ENCODE measurements around the gene AP2A1. TPM values are rescaled to one million over a fixed set of nuclear protein-coding genes. Genes with fewer than 3 reads are reported as not detected.

Gene AP2A1
- total and polyA plus RNA-seq, 2 of the 13 experiments (the other 11 are each of a cell fraction or from before 2014, with no cell fraction given), result 22.7 to 39.7 TPM

GRCh38 chr19:49771674-49772139 lies 4.9 kb downstream of the AP2A1 start (continued):
- no peak for TF ChIP-seq ZNF503 (CRISPR knock-in tag; IDR thresholded peaks at IDR 0.05)
- TF ChIP-seq KDM1A (CRISPR knock-in tag; IDR thresholded peaks at IDR 0.05), result no peak
- TF ChIP-seq, protein P1, sequence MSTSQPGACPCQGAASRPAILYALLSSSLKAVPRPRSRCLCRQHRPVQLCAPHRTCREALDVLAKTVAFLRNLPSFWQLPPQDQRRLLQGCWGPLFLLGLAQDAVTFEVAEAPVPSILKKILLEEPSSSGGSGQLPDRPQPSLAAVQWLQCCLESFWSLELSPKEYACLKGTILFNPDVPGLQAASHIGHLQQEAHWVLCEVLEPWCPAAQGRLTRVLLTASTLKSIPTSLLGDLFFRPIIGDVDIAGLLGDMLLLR (CRISPR knock-in tag; IDR thresholded peaks at IDR 0.05), result no peak
- no peak for TF ChIP-seq SOX5 (CRISPR knock-in tag; IDR thresholded peaks at IDR 0.05; ENCODE audit: borderline replicate concordance)
- 0 out of 2 replicates have a peak, but pooled peaks have one; percentile 25 for TF ChIP-seq UBTF (CRISPR knock-in tag; IDR thresholded peaks at IDR 0.05)
- TF ChIP-seq MAFG (CRISPR knock-in tag; IDR thresholded peaks at IDR 0.05), result no peak
- 0 out of 2 replicates have a peak, but pooled peaks have one; percentile 64 for TF ChIP-seq ZSCAN29 (CRISPR knock-in tag; conservative IDR thresholded peaks at IDR 0.05)
- TF ChIP-seq YEATS4 (CRISPR knock-in tag; IDR thresholded peaks at IDR 0.05; ENCODE audit: borderline replicate concordance), result peak; percentile 64; the same call in 1 of the 2 replicates
- TF ChIP-seq, protein P2, sequence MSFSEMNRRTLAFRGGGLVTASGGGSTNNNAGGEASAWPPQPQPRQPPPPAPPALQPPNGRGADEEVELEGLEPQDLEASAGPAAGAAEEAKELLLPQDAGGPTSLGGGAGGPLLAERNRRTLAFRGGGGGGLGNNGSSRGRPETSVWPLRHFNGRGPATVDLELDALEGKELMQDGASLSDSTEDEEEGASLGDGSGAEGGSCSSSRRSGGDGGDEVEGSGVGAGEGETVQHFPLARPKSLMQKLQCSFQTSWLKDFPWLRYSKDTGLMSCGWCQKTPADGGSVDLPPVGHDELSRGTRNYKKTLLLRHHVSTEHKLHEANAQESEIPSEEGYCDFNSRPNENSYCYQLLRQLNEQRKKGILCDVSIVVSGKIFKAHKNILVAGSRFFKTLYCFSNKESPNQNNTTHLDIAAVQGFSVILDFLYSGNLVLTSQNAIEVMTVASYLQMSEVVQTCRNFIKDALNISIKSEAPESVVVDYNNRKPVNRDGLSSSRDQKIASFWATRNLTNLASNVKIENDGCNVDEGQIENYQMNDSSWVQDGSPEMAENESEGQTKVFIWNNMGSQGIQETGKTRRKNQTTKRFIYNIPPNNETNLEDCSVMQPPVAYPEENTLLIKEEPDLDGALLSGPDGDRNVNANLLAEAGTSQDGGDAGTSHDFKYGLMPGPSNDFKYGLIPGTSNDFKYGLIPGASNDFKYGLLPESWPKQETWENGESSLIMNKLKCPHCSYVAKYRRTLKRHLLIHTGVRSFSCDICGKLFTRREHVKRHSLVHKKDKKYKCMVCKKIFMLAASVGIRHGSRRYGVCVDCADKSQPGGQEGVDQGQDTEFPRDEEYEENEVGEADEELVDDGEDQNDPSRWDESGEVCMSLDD (CRISPR knock-in tag; IDR thresholded peaks at IDR 0.05; ENCODE audit: borderline replicate concordance), result no peak
- TF ChIP-seq, protein P3, sequence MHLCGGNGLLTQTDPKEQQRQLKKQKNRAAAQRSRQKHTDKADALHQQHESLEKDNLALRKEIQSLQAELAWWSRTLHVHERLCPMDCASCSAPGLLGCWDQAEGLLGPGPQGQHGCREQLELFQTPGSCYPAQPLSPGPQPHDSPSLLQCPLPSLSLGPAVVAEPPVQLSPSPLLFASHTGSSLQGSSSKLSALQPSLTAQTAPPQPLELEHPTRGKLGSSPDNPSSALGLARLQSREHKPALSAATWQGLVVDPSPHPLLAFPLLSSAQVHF (CRISPR knock-in tag; IDR thresholded peaks at IDR 0.05), result no peak
- TF ChIP-seq ZNF7 (CRISPR knock-in tag; IDR thresholded peaks at IDR 0.05), result no peak
- no peak for TF ChIP-seq ZNF839 (CRISPR knock-in tag; IDR thresholded peaks at IDR 0.05; ENCODE audit: borderline replicate concordance)
- TF ChIP-seq GATA4 (IDR thresholded peaks at IDR 0.05; ENCODE audit: borderline replicate concordance, low read depth), result no peak
- TF ChIP-seq, protein P4, sequence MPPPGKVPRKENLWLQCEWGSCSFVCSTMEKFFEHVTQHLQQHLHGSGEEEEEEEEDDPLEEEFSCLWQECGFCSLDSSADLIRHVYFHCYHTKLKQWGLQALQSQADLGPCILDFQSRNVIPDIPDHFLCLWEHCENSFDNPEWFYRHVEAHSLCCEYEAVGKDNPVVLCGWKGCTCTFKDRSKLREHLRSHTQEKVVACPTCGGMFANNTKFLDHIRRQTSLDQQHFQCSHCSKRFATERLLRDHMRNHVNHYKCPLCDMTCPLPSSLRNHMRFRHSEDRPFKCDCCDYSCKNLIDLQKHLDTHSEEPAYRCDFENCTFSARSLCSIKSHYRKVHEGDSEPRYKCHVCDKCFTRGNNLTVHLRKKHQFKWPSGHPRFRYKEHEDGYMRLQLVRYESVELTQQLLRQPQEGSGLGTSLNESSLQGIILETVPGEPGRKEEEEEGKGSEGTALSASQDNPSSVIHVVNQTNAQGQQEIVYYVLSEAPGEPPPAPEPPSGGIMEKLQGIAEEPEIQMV (CRISPR knock-in tag; IDR thresholded peaks at IDR 0.05; ENCODE audit: low read depth), result 0 out of 2 replicates have a peak, but pooled peaks have one; percentile 36
- TF ChIP-seq PCBP2 (optimal IDR thresholded peaks at IDR 0.05; ENCODE audit: low read depth, low read length, poor library complexity, severe bottlenecking), result no peak
